ENCODE measurements around the gene GPR35. TPM values are rescaled to one million over a fixed set of nuclear protein-coding genes. Genes with fewer than 3 reads are reported as not detected.

Gene GPR35
- total RNA-seq, 1 experiment from 2014 or later: 2.4 TPM

- Histone ChIP-seq H3K4me1 (ENCODE audit: insufficient read depth, low read length) (no peaks in the 10 kb centered on the region), H3K9me2 (replicated peaks; ENCODE audit: low read length) (no peaks in the 10 kb centered on the region), H3K79me2 (ENCODE audit: low read length) (no peaks in the 10 kb centered on the region), H3K27ac (ENCODE audit: low read length) (no peak overlapping the region), H4K20me1 (ENCODE audit: low read length) (no peaks in the 10 kb centered on the region), H3K36me3 (ENCODE audit: low read depth, low read length) (no peaks in the 10 kb centered on the region), H3F3A (ENCODE audit: low read length, unreplicated experiment) (no peaks in the 10 kb centered on the region), H3K27me3 (ENCODE audit: low read length) (peaks cover 16% of the 10 kb centered on the region; the same call in 1 of the 2 replicates), H3K9ac (ENCODE audit: low read length) (no peak overlapping the region), H3K9me3 (ENCODE audit: low read length) (no peaks in the 10 kb centered on the region), H3K4me3 (ENCODE audit: low read length) (no peak overlapping the region), H2AFZ (ENCODE audit: low read length) (no peak overlapping the region), H3K4me2 (ENCODE audit: low read length) (no peak overlapping the region)
- CTCF ChIA-PET: no interaction called here
- DNase-seq (no peak), ATAC-seq (no peak)
- intact Hi-C loops (cut with micrococcal nuclease): no loop called here
- no TSS peak for BruUV-seq (replicated peaks)
- TF ChIP-seq CTCF (conservative IDR thresholded peaks at IDR 0.05; ENCODE audit: low read depth, low read length): no peak
- TF ChIP-seq EZH2phosphoT487 (IDR thresholded peaks at IDR 0.05; ENCODE audit: borderline replicate concordance, low read length): no peak
- no peak for TF ChIP-seq EZH2 (IDR thresholded peaks at IDR 0.05; ENCODE audit: low read length, unreplicated experiment)
- POLR2A ChIA-PET (ENCODE audit: unreplicated experiment): no interaction called here
Observed at GRCh38 chr2:240638512-240639160, 13.4 kb downstream of the GPR35 start.

GRCh38 chr2:240639566-240639965, 14.3 kb downstream of the GPR35 start:
- no peak overlapping the region for H3K4me3 ChIP-seq (ENCODE audit: low read length)
- H4K20me1 ChIP-seq (ENCODE audit: low read length): no peaks in the 10 kb centered on the region
- DNase-seq (no peak), ATAC-seq (no peak)
- H3K9me2 ChIP-seq (replicated peaks; ENCODE audit: low read length): no peaks in the 10 kb centered on the region
- H3K36me3 ChIP-seq (ENCODE audit: low read depth, low read length): no peaks in the 10 kb centered on the region
- intact Hi-C loops (cut with micrococcal nuclease): no loop called here
- CTCF ChIA-PET: no interaction called here
- H3K4me2 ChIP-seq (ENCODE audit: low read length): no peak overlapping the region
- BruUV-seq (replicated peaks): no TSS peak
- H3F3A ChIP-seq (ENCODE audit: low read length, unreplicated experiment): no peaks in the 10 kb centered on the region
- H3K27me3 ChIP-seq (ENCODE audit: low read length): peaks cover 22% of the 10 kb centered on the region; the same call in 1 of the 2 replicates
- no peaks in the 10 kb centered on the region for H3K79me2 ChIP-seq (ENCODE audit: low read length)
- H3K9me3 ChIP-seq (ENCODE audit: low read length): no peaks in the 10 kb centered on the region
- H3K4me1 ChIP-seq (ENCODE audit: insufficient read depth, low read length): no peaks in the 10 kb centered on the region
- H3K27ac ChIP-seq (ENCODE audit: low read length): no peak overlapping the region
- no peak overlapping the region for H3K9ac ChIP-seq (ENCODE audit: low read length)
- TF ChIP-seq CTCF (conservative IDR thresholded peaks at IDR 0.05; ENCODE audit: low read depth, low read length): no peak
- TF ChIP-seq EZH2 (IDR thresholded peaks at IDR 0.05; ENCODE audit: low read length, unreplicated experiment): no peak
- no peak for TF ChIP-seq EZH2phosphoT487 (IDR thresholded peaks at IDR 0.05; ENCODE audit: borderline replicate concordance, low read length)
- POLR2A ChIA-PET (ENCODE audit: unreplicated experiment): no interaction called here
- no peak overlapping the region for H2AFZ ChIP-seq (ENCODE audit: low read length)

- peak; percentile 50 for DNase-seq
- H3K9me3 ChIP-seq (ENCODE audit: low read length): no peaks in the 10 kb centered on the region
- POLR2A ChIA-PET (ENCODE audit: unreplicated experiment): interaction anchor here (0.6 kb wide), 1 partner anchor 80 kb away, joined by 7 read pairs; no protein-coding TSS in a partner anchor
- no peaks in the 10 kb centered on the region for H4K20me1 ChIP-seq (ENCODE audit: low read length)
- no peaks in the 10 kb centered on the region for H3K36me3 ChIP-seq (ENCODE audit: low read depth, low read length)
- H3K79me2 ChIP-seq (ENCODE audit: low read length): no peaks in the 10 kb centered on the region
- peaks cover 22% of the 10 kb centered on the region; the same call in 1 of the 2 replicates for H3K27me3 ChIP-seq (ENCODE audit: low read length)
- peak; percentile 73 for ATAC-seq
- H2AFZ ChIP-seq (ENCODE audit: low read length): no peak overlapping the region
- H3K4me1 ChIP-seq (ENCODE audit: insufficient read depth, low read length): no peaks in the 10 kb centered on the region
- no peak overlapping the region for H3K4me2 ChIP-seq (ENCODE audit: low read length)
- H3K9me2 ChIP-seq (replicated peaks; ENCODE audit: low read length): no peaks in the 10 kb centered on the region
- H3K9ac ChIP-seq (ENCODE audit: low read length): no peak overlapping the region
- TF ChIP-seq EZH2 (IDR thresholded peaks at IDR 0.05; ENCODE audit: low read length, unreplicated experiment) (no peak), CTCF (conservative IDR thresholded peaks at IDR 0.05; ENCODE audit: low read depth, low read length) (peak; percentile 54)
- CTCF ChIA-PET: interaction anchor here (0.5 to 1.0 kb wide), 2 partner anchors 118 to 200 kb away, joined by 3 to 4 read pairs; no protein-coding TSS in a partner anchor
- H3F3A ChIP-seq (ENCODE audit: low read length, unreplicated experiment): no peaks in the 10 kb centered on the region
- no peak overlapping the region for H3K27ac ChIP-seq (ENCODE audit: low read length)
- H3K4me3 ChIP-seq (ENCODE audit: low read length): no peak overlapping the region
- intact Hi-C loops (cut with micrococcal nuclease): no loop called here
- BruUV-seq (replicated peaks): no TSS peak
Observed at GRCh38 chr2:240640939-240641338, 15.7 kb downstream of the GPR35 start.

Measured in PC-3 (cell line).